Left forelimb (tissue), 1 donor: ENCODE results near the gene WARS2.
A peak's percentile ranks its signal among the peaks of the same experiment; 100 is the strongest.
"Not testable (repeated sequence)": the region's sequence is repeated elsewhere in the genome, so short reads cannot be mapped to it uniquely, and the experiment has no call there.

Source experiments
- DNase-seq: peaks from one replicate; pipeline ENCODE4 v3.0.0-alpha.2; 2018; ENCODE audit warnings: low spot score

The WARS2 gene

GRCh38 chr1:119140177-119141019, at the start of gene WARS2:
TSS of gene WARS2 (minus strand) at chr1:119140653. CDS start at chr1:119140644, 9 bp downstream.
- DNase-seq, result peak; percentile 96

DNA sequence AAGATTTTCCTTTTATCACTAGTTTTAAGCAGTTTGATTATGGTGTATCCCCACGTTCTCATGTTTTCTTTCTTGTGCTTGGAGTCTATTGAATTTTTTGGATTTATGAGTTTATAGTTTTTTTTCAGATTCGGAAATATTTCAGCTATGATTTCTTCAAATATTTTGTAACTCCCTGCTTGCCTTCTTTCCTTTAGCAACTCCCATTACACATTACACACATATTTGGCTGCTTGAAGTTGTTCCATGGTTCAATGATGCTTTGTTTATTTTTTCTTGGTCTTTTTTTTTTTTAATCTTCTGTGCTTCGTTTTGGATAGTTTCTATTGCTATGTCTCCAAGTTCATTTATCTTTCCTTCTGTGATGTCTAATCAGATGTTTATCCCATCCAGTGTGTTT, 48.5 kb upstream of the WARS2 start:
- no peak for DNase-seq

GRCh38 chr1:119187416-119187815, 47.0 kb upstream of the WARS2 start:
- no peak for DNase-seq

DNA sequence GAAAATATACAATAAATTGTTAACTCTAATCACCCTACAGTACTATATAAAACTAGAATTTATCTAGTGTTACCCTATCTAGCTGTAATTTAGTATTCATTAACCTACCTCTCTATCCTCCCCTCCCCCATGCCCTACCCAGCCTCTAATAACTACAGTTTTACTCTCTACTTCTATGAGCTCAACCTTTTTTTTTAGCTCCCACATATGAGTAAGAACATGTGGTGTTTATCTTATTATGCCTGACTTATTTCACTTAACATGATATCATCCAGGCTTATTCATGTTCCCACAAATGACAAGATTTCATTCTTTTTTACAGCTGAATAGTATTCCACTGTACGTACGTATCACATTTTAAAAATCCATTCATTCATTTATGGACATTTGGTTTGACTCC, 46.0 kb upstream of the WARS2 start:
- DNase-seq, result no peak

DNA sequence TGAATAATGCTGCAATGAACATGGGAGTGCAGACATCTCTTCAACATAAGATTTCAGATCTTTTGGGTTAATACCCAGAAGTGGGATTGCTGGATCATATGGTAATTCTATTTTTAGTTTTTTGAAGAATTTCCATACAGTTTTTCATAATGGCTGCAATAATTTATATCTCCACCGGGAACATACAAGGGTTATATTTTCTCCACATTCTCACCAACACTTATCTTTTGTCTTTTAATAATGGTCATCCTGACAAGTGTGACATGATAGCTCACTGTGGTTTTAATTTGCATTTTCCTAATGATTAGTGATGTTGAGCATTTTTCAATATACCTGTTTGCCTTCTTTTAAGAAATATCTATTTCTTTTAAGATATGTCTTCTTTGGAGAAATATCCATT, 44.5 kb upstream of the WARS2 start:
- DNase-seq, result no peak

GRCh38 chr1:119181218-119181617, 40.8 kb upstream of the WARS2 start:
- DNase-seq, result no peak

- DNase-seq, result no peak
These were observed 38.6 kb upstream of the WARS2 start for GRCh38 chr1:119179051-119179450.

- DNase-seq, result not testable (repeated sequence)
These were observed 32.5 kb upstream of the WARS2 start for GRCh38 chr1:119172927-119173326.

DNA sequence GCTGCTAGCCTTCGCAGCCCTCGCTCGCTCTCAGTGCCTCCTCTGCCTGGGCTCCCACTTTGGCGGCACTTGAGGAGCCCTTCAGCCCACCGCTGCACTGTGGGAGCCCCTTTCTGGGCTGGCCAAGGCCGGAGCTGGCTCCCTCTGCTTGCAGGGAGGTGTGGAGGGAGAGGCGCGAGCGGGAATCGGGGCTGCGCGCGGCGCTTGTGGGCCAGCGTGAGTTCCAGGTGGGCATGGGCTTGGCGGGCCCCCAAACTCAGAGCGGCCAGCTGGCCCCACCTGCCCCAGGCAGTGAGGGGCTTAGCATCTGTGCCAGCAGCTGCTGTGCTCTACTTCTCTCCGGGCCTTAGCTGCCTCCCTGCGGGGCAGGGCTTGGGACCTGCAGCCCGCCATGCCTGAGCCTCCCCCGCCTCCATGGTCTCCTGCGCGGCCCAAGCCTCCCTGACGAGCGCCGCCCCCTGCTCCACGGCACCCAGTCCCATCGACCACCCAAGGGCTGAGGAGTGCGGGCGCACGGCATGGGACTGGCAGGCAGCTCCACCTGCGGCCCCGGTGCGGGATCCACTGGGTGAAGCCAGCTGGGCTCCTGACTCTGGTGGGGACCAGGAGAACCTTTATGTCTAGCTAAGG, 31.0 kb upstream of the WARS2 start:
- not testable (repeated sequence) for DNase-seq

- no peak for DNase-seq
These were observed 22.9 kb upstream of the WARS2 start for GRCh38 chr1:119163396-119163795.

DNA sequence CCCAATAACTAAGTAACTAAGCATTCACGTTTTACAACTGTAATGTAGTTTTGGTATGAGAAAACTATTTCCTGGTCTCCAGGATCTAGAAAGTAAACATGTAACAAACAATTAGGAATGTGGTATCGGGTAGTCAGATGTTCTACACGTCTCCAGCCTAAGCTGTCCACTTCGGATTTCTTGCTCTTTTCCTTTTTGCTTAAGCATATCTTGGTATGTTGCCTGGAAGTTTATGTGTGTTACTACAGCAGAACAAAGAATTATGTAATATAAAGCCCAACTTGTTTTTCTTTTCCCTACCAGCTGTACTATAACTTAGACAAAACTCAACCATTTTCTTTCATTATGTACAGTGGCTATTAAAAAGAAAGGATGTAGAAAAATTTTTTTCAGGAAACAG, 20.4 kb upstream of the WARS2 start:
- no peak for DNase-seq

DNA sequence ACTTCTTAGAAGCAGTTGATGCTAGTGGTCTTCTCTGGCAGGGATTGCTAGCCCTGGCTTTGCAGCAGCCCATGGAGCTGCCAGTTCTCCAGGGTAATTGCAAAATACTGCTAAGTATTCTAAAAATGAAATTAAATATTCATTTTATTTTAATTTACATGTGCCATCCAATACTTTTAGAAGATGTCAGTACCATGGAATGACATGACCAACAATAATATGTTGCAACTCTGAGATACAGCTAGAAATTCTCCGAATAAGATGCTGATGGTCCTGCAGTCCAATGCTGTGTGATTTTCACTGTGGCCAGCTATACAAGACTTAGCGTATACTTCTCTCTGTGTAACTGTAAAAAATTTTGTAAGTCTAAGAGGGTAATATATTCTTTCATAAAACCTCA, 20.0 kb upstream of the WARS2 start:
- DNase-seq, result no peak

- no peak for DNase-seq
These were observed 19.5 kb upstream of the WARS2 start for GRCh38 chr1:119159966-119160365.

DNA sequence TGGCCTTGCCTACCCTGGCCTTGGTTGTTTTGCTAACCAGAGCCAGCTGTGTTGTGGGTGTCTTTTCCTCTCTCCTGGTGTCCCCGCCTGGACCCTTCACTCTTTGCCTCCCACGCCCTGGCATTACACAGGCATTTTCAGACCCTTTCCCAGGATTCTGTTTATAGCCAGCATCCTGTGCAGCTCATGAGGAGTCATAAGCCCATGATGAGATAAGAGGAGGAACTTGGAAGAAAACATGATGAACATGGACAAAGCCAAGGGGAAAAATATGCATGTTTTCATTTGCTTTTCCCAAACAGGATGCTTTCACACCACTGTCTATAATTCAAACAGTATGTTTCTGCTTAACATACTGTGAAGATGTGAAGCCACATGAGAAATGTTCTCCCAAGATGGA, 18.7 kb upstream of the WARS2 start:
- DNase-seq, result no peak

DNA sequence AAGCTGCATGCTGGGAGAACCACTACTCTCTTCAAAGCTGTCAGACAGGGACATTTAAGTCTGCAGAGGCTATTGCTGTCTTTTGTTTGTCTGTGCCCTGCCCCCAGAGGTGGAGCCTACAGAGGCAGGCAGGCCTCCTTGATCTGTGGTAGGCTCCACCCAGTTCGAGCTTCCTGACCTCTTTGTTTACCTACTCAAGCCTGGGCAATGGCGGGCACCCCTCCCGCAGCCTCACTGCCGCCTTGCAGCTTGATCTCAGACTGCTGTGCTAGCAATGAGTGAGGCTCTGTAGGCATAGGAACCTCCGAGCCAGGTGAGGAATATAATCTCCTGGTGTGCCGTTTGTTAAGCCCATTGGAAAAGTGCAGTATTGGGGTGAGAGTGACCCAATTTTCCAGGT, 16.3 kb upstream of the WARS2 start:
- not testable (repeated sequence) for DNase-seq

DNA sequence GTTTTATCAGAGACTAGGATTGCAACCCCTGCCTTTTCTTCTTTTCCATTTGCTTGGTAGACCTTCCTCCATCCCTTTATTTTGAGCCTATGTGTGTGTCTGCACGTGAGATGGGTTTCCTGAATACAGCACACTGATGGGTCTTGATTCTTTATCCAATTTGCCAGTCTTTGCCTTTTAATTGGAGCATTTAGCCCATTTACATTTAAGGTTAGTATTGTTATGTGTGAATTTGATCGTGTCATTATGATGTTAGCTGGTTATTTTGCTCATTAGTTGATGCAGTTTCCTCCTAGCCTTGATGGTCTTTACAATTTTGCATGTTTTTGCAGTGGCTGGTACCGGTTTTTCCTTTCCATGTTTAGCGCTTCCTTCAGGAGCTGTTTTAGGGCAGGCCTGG, 14.6 kb upstream of the WARS2 start:
- DNase-seq, result not testable (repeated sequence)

DNA sequence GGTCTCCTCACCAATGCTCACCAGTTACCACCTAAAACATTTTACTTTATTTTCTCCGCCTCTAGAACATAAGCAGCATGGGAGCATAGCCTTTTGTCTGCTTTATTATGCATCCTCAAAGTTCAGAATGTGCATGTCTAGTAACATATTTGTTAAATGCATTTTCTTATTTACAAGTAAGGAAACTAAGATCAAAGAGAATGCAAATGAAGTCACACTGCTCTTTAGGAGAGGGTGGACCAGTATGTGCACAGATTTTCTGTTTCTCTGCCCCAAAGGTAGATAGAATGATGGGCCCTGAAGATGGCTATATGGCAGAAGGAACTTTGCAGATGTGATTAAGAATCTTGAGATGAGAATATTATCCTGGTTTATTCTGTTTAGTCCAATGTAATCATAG, 9.7 kb upstream of the WARS2 start:
- DNase-seq, result no peak

- DNase-seq, result no peak
These were observed 7.2 kb upstream of the WARS2 start for GRCh38 chr1:119147661-119148090.

- DNase-seq, result no peak
These were observed 6.0 kb upstream of the WARS2 start for GRCh38 chr1:119146466-119146865.

- DNase-seq, result no peak
These were observed 4.4 kb upstream of the WARS2 start for GRCh38 chr1:119144813-119145212.

- DNase-seq, result no peak
These were observed 3.3 kb upstream of the WARS2 start for GRCh38 chr1:119143706-119144105.

DNA sequence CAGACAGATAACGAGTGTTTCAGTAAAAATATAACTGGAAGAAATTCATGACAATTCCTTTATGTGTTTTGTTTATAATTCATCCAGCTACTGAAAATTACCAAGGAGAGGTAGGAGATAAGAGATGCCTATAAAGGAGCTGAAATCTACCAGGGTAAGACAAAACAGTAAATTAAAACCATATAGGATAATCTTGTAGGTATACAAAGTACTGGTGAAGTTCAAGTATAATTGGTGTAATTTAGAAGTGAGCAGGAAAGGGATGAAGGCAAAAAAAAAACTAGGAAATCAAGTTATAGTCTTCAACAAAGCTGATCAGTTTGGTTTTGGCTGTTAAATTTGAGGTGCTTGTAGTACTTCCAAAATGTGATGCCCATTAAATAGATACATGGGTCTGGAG, 1.2 kb upstream of the WARS2 start:
- DNase-seq, result no peak

- no peak for DNase-seq
These were observed 569 bp upstream of the WARS2 start for GRCh38 chr1:119141020-119141424.

- no peak for DNase-seq
These were observed 636 bp downstream of the WARS2 start for GRCh38 chr1:119139857-119140176.
